HepG2 (cell line): ENCODE results near the gene ZNF687. TPM values are rescaled to one million over a fixed set of nuclear protein-coding genes. Genes with fewer than 3 reads are reported as not detected.

Source experiments
- DZIP1 ChIP-seq: sonication (generic); formaldehyde crosslinking; IDR thresholded peaks from 2 replicates; pipeline ENCODE4 v1.5.0; 2020; ENCODE audit warnings: mild to moderate bottlenecking, missing genetic modification reagents
- E2F1 ChIP-seq: sonication (generic); formaldehyde crosslinking; IDR thresholded peaks from 2 replicates; pipeline ENCODE4 v1.5.0; 2020; ENCODE audit warnings: missing genetic modification reagents
- ERF ChIP-seq: IDR thresholded peaks from 2 replicates; pipeline ENCODE4 v1.6.1; 2018; ENCODE audit warnings: missing biosample characterization, missing genetic modification reagents
- FOXK2 ChIP-seq: fragments of 450-650 bp; IDR thresholded peaks from 2 replicates; pipeline ENCODE4 v1.6.1; 2016
- JDP2 ChIP-seq: sonication (generic); formaldehyde crosslinking; IDR thresholded peaks from 2 replicates; pipeline ENCODE4 v1.8.1; 2022; ENCODE audit warnings: missing genetic modification reagents, borderline replicate concordance
- MTA3 ChIP-seq: sonication (generic); formaldehyde crosslinking; IDR thresholded peaks from 2 replicates; pipeline ENCODE4 v1.4.0; 2020; ENCODE audit warnings: missing genetic modification reagents
- MTF1 ChIP-seq: sonication (generic); formaldehyde crosslinking; IDR thresholded peaks from 2 replicates; pipeline ENCODE4 v1.5.0; 2020; ENCODE audit warnings: missing genetic modification reagents
- MXD1 ChIP-seq: sonication (generic); formaldehyde crosslinking; IDR thresholded peaks from 2 replicates; pipeline ENCODE4 v1.4.0; 2020; ENCODE audit warnings: mild to moderate bottlenecking, missing genetic modification reagents
- NFIC ChIP-seq: IDR thresholded peaks from 2 replicates; pipeline ENCODE4 v1.6.1; 2012; ENCODE audit warnings: mild to moderate bottlenecking, low read length, inconsistent platforms
- NR2F6 ChIP-seq, 2 experiments: IDR thresholded peaks; 2 replicates each; pipeline ENCODE4 v1.6.1; 2016; ENCODE audit warnings: antibody characterized with exemption in 1 of 2, mild to moderate bottlenecking in 1 of 2
- PCBP2 ChIP-seq: fragments of 200-400 bp; formaldehyde crosslinking; optimal IDR thresholded peaks from 2 replicates; pipeline ENCODE3; 2018; ENCODE audit warnings: low read length, low read depth; ENCODE audit not compliant: poor library complexity, severe bottlenecking
- PREB ChIP-seq: sonication (generic); formaldehyde crosslinking; IDR thresholded peaks from 2 replicates; pipeline ENCODE4 v1.4.0; 2020; ENCODE audit warnings: missing genetic modification reagents
- SAP130 ChIP-seq: IDR thresholded peaks from 2 replicates; pipeline ENCODE4 v1.6.1; 2016; ENCODE audit warnings: low read depth
- SETDB1 ChIP-seq: sonication (generic); formaldehyde crosslinking; IDR thresholded peaks from 2 replicates; pipeline ENCODE4 v1.5.1; 2020; ENCODE audit warnings: missing genetic modification reagents, mild to moderate bottlenecking, borderline replicate concordance
- SIN3B ChIP-seq: fragments of 150-350 bp; IDR thresholded peaks from 2 replicates; pipeline ENCODE4 v1.6.1; 2014; ENCODE audit warnings: low read length
- ZNF337 ChIP-seq: sonication (generic); formaldehyde crosslinking; IDR thresholded peaks from 2 replicates; pipeline ENCODE4 v1.5.1; 2020; ENCODE audit warnings: missing genetic modification reagents, low read depth, mild to moderate bottlenecking, borderline replicate concordance
- ZNF33B ChIP-seq: sonication (generic); formaldehyde crosslinking; IDR thresholded peaks from 2 replicates; pipeline ENCODE4 v1.5.1; 2020; ENCODE audit warnings: mild to moderate bottlenecking, missing genetic modification reagents
- ZNF569 ChIP-seq: sonication (generic); formaldehyde crosslinking; IDR thresholded peaks from 2 replicates; pipeline ENCODE4 v1.5.0; 2020; ENCODE audit warnings: mild to moderate bottlenecking, missing genetic modification reagents, moderate library complexity, borderline replicate concordance
- ZNF7 ChIP-seq: IDR thresholded peaks from 2 replicates; pipeline ENCODE4 v1.6.1; 2016; ENCODE audit warnings: missing biosample characterization, missing genetic modification reagents
- ZNF724P ChIP-seq: sonication (generic); formaldehyde crosslinking; IDR thresholded peaks from 2 replicates; pipeline ENCODE4 v1.8.0; 2022; ENCODE audit warnings: missing genetic modification reagents, borderline replicate concordance
- ZNF737 ChIP-seq: sonication (generic); formaldehyde crosslinking; IDR thresholded peaks from 2 replicates; pipeline ENCODE4 v1.5.0; 2020; ENCODE audit warnings: missing genetic modification reagents, mild to moderate bottlenecking, borderline replicate concordance
- ZNF800 ChIP-seq: sonication (generic); formaldehyde crosslinking; IDR thresholded peaks from 2 replicates; pipeline ENCODE4 v1.4.0; 2020; ENCODE audit warnings: missing genetic modification reagents
- ZNF841 ChIP-seq: sonication (generic); formaldehyde crosslinking; IDR thresholded peaks from 2 replicates; pipeline ENCODE4 v1.8.1; 2023; ENCODE audit warnings: missing genetic modification reagents, borderline replicate concordance
- polyA plus RNA-seq, 8 experiments: library from polyadenylated mRNA; depleted of rRNA in 3 of 8; stranded (reverse) in 7 of 8; unstranded in 1 of 8; fragments of >200 nt; fragmentation: Illumina TruSeq in 4 of 8; extraction: Trizol in 4 of 8; gene quantifications; 2 replicates each; pipeline versions ENCODE4 v1.2.1 to v1.2.3, GENCODE V29; 2011 to 2016; ENCODE audit warnings: low read depth in 4 of 8, missing spikeins in 1 of 8, mixed read lengths in 1 of 8; ENCODE audit not compliant: insufficient read depth in 1 of 8
- total RNA-seq, 5 experiments: library from RNA; depleted of rRNA; stranded (reverse); fragments of >200 nt; fragmentation: Illumina TruSeq; extraction: Trizol; gene quantifications; 2 replicates each; pipeline ENCODE4 v1.2.3, GENCODE V29; 2016; ENCODE audit warnings: low read depth in 1 of 5

The ZNF687 gene
- total and polyA plus RNA-seq, 2 of the 13 experiments (the other 11 are each of a cell fraction or from before 2014, with no cell fraction given) = 14.1 to 16.5 TPM

- TF ChIP-seq ZNF841 (CRISPR knock-in tag) (no peak), ZNF569 (peak; percentile 48; the same call in 1 of the 2 replicates), ZNF737 (CRISPR knock-in tag) (0 out of 2 replicates have a peak, but pooled peaks have one; percentile 70), FOXK2 (no peak), NFIC (no peak), PCBP2 (no peak), ZNF800 (CRISPR knock-in tag) (peak; percentile 39; the same call in 1 of the 2 replicates), SAP130 (CRISPR knock-in tag) (peak; percentile 73; the same call in 1 of the 2 replicates), JDP2 (CRISPR knock-in tag) (no peak), SETDB1 (CRISPR knock-in tag) (no peak), SIN3B (no peak), MXD1 (CRISPR knock-in tag) (no peak), MTF1 (CRISPR knock-in tag) (0 out of 2 replicates have a peak, but pooled peaks have one; percentile 16), MTA3 (CRISPR knock-in tag) (no peak), E2F1 (peak; percentile 96), ZNF724P (0 out of 2 replicates have a peak, but pooled peaks have one; percentile 71), DZIP1 (CRISPR knock-in tag) (no peak), ZNF337 (CRISPR knock-in tag) (no peak), ERF (peak; percentile 13; the same call in 1 of the 2 replicates), ZNF33B (no peak), NR2F6 (IDR thresholded peaks at IDR 0.05) (peak; percentile 82), NR2F6 (CRISPR knock-in tag; IDR thresholded peaks at IDR 0.05) (peak; percentile 79), PREB (no peak), ZNF7 (CRISPR knock-in tag) (no peak)
These were observed 702 bp upstream of the ZNF687 start (continued) for GRCh38 chr1:151281225-151281968.
